GM23338 (cell line): ENCODE data around the gene WDR37.

Experiments
- CREB1 ChIP-seq: fragments of 250-450 bp; sonication (Bioruptor Pico); IDR thresholded peaks from 2 replicates; pipeline ENCODE4 v1.5.0; 2020; ENCODE audit warnings: low read depth, mild to moderate bottlenecking, moderate library complexity
- CTCF ChIP-seq, 2 experiments: fragments of 200-600 bp in 1 of 2; sonication (generic) in 1 of 2; conservative IDR thresholded peaks; 2 replicates each; pipeline versions ENCODE4 v1.5.1 to v1.6.1; 2016 to 2017; ENCODE audit warnings: antibody characterized with exemption in 2 of 2, low read depth in 2 of 2, mild to moderate bottlenecking in 2 of 2, moderate library complexity in 1 of 2
- EZH2 ChIP-seq: fragments of 200-600 bp; sonication (generic); IDR thresholded peaks from one replicate; pipeline ENCODE4 v1.8.0; 2017; ENCODE audit warnings: antibody characterized with exemption, mild to moderate bottlenecking, low read depth; ENCODE audit not compliant: unreplicated experiment
- EZH2phosphoT487 ChIP-seq: fragments of 200-600 bp; sonication (generic); IDR thresholded peaks from one replicate; pipeline ENCODE4 v1.8.1; 2018; ENCODE audit warnings: antibody characterized with exemption; ENCODE audit not compliant: unreplicated experiment
- JUNB ChIP-seq: IDR thresholded peaks from one replicate; pipeline ENCODE4 v1.6.1; 2016; ENCODE audit warnings: antibody characterized with exemption; ENCODE audit not compliant: unreplicated experiment
- POLR2AphosphoS5 ChIP-seq: IDR thresholded peaks from 2 replicates; pipeline ENCODE4 v1.6.1; 2016; ENCODE audit warnings: antibody characterized with exemption, low read depth
- REST ChIP-seq: IDR thresholded peaks from one replicate; pipeline ENCODE4 v1.6.1; 2018; ENCODE audit warnings: antibody characterized with exemption; ENCODE audit not compliant: unreplicated experiment
- ZNF114 ChIP-seq: fragments of 250-450 bp; sonication (Bioruptor Pico); IDR thresholded peaks from 2 replicates; pipeline ENCODE4 v1.5.0; 2020; ENCODE audit warnings: mild to moderate bottlenecking, moderate library complexity

- TF ChIP-seq CREB1 (CRISPR knock-in tag) (no peak), CTCF (conservative IDR thresholded peaks at IDR 0.05; ENCODE audit: low read depth in 2 of 2) (no peak), JUNB (no peak), EZH2phosphoT487 (no peak), ZNF114 (no peak), POLR2AphosphoS5 (no peak), REST (no peak), EZH2 (no peak)
Observed at GRCh38 chr10:1044964-1045363, 11.2 kb upstream of the WDR37 start.
